ENCODE results near the gene KRTAP19-7. TPM values are rescaled to one million over a fixed set of nuclear protein-coding genes. Genes with fewer than 3 reads are reported as not detected.

The KRTAP19-7 gene
- polyA plus RNA-seq, 6 donors from 2014 or later, result not detected

- H3K27me3 Mint-ChIP-seq, result no peaks in the 10 kb centered on the region
- no peaks in the 10 kb centered on the region for H3K4me1 Mint-ChIP-seq
- ATAC-seq (ENCODE audit: low read depth in 2 of 2) (no peak), DNase-seq (no peak)
- peaks cover 0 to 22% (median 12%) of the 10 kb centered on the region in 7 donors for H3K9me3 Mint-ChIP-seq
- no peak overlapping the region for H3K27ac Mint-ChIP-seq
- no peak overlapping the region for H3K4me3 Mint-ChIP-seq
- H3K36me3 Mint-ChIP-seq, result no peaks in the 10 kb centered on the region
Measured at GRCh38 chr21:30555095-30555494, 6.0 kb downstream of the KRTAP19-7 start.

- Mint-ChIP-seq H3K27me3 (no peaks in the 10 kb centered on the region), H3K27ac (no peak overlapping the region), H3K9me3 (peaks cover 0 to 19% (median 12%) of the 10 kb centered on the region in 7 donors), H3K36me3 (no peaks in the 10 kb centered on the region), H3K4me3 (no peak overlapping the region), H3K4me1 (no peaks in the 10 kb centered on the region)
- DNase-seq (no peak), ATAC-seq (ENCODE audit: low read depth in 2 of 2) (no peak)
Measured at GRCh38 chr21:30552782-30553181, 8.3 kb downstream of the KRTAP19-7 start.

- Mint-ChIP-seq H3K36me3 (no peaks in the 10 kb centered on the region), H3K27ac (no peak within 1 kb of the TSS), H3K4me3 (no peak within 1 kb of the TSS), H3K27me3 (no peaks in the 10 kb centered on the region), H3K4me1 (no peaks in the 10 kb centered on the region), H3K9me3 (peaks cover 0 to 9% (median 4%) of the 10 kb centered on the region in 7 donors)
- no peak for DNase-seq
- no peak for ATAC-seq (ENCODE audit: low read depth in 2 of 2)
Measured at GRCh38 chr21:30541764-30542163, 19.4 kb downstream of the KRTAP19-7 start, which contains the start of gene KRTAP19-6. Gene KRTAP19-6, minus strand, starts transcription at chr21:30541864. Its CDS starts 31 bp downstream, at chr21:30541833.

GRCh38 chr21:30518876-30519275 is 42.2 kb downstream of the KRTAP19-7 start:
- ATAC-seq (ENCODE audit: low read depth in 2 of 2) (no peak), DNase-seq (no peak)
- peaks cover 0 to 4% (median 2%) of the 10 kb centered on the region in 7 donors for H3K9me3 Mint-ChIP-seq
- H3K27me3 Mint-ChIP-seq, result no peaks in the 10 kb centered on the region
- no peaks in the 10 kb centered on the region for H3K4me1 Mint-ChIP-seq
- no peaks in the 10 kb centered on the region for H3K36me3 Mint-ChIP-seq
- H3K27ac Mint-ChIP-seq, result no peak overlapping the region
- no peak overlapping the region for H3K4me3 Mint-ChIP-seq

GRCh38 chr21:30515681-30516080 is 45.4 kb downstream of the KRTAP19-7 start:
- Mint-ChIP-seq H3K9me3 (peaks cover 0 to 4% (median 2%) of the 10 kb centered on the region in 7 donors), H3K4me1 (no peaks in the 10 kb centered on the region), H3K4me3 (no peak overlapping the region), H3K27me3 (no peaks in the 10 kb centered on the region), H3K36me3 (no peaks in the 10 kb centered on the region), H3K27ac (no peak overlapping the region)
- ATAC-seq (ENCODE audit: low read depth in 2 of 2) (no peak), DNase-seq (no peak)

Other genes starting within 250 kb of the KRTAP19-7 start
- not detected for gene KRTAP26-1, start 241.0 kb downstream of the KRTAP19-7 start, polyA plus RNA-seq (ENCODE audit: low read depth in 6 of 6)
- not detected for gene KRTAP27-1, start 223.6 kb downstream of the KRTAP19-7 start, polyA plus RNA-seq (ENCODE audit: low read depth in 6 of 6)
- not detected for gene KRTAP23-1, start 212.7 kb downstream of the KRTAP19-7 start, polyA plus RNA-seq (ENCODE audit: low read depth in 6 of 6)
- gene KRTAP13-2, start 189.0 kb downstream of the KRTAP19-7 start, polyA plus RNA-seq (ENCODE audit: low read depth in 6 of 6), result not detected
- not detected for gene KRTAP13-1, start 165.3 kb downstream of the KRTAP19-7 start, polyA plus RNA-seq (ENCODE audit: low read depth in 6 of 6)
- gene KRTAP13-3, start 135.4 kb downstream of the KRTAP19-7 start, polyA plus RNA-seq (ENCODE audit: low read depth in 6 of 6), result not detected
- gene KRTAP13-4, start 131.1 kb downstream of the KRTAP19-7 start, polyA plus RNA-seq (ENCODE audit: low read depth in 6 of 6), result not detected
- gene KRTAP15-1, start 121.0 kb downstream of the KRTAP19-7 start, polyA plus RNA-seq (ENCODE audit: low read depth in 6 of 6), result not detected
- not detected for gene KRTAP19-1, start 80.9 kb downstream of the KRTAP19-7 start, polyA plus RNA-seq (ENCODE audit: low read depth in 6 of 6)
- not detected for gene KRTAP19-2, start 73.9 kb downstream of the KRTAP19-7 start, polyA plus RNA-seq (ENCODE audit: low read depth in 6 of 6)
- not detected for gene KRTAP19-3, start 69.3 kb downstream of the KRTAP19-7 start, polyA plus RNA-seq (ENCODE audit: low read depth in 6 of 6)
- not detected for gene KRTAP19-4, start 64.1 kb downstream of the KRTAP19-7 start, polyA plus RNA-seq (ENCODE audit: low read depth in 6 of 6)
- not detected for gene KRTAP19-5, start 59.2 kb downstream of the KRTAP19-7 start, polyA plus RNA-seq (ENCODE audit: low read depth in 6 of 6)
- not detected for gene KRTAP19-6, start 19.4 kb downstream of the KRTAP19-7 start, polyA plus RNA-seq (ENCODE audit: low read depth in 6 of 6)
- gene KRTAP22-2, start 29.1 kb upstream of the KRTAP19-7 start, polyA plus RNA-seq (ENCODE audit: low read depth in 6 of 6), result not detected
- not detected for gene KRTAP6-3, start 31.1 kb upstream of the KRTAP19-7 start, polyA plus RNA-seq (ENCODE audit: low read depth in 6 of 6)
- gene KRTAP6-2, start 37.6 kb upstream of the KRTAP19-7 start, polyA plus RNA-seq (ENCODE audit: low read depth in 6 of 6), result not detected
- not detected for gene KRTAP22-1, start 39.8 kb upstream of the KRTAP19-7 start, polyA plus RNA-seq (ENCODE audit: low read depth in 6 of 6)
- gene KRTAP6-1, start 52.6 kb upstream of the KRTAP19-7 start, polyA plus RNA-seq (ENCODE audit: low read depth in 6 of 6), result not detected
- not detected for gene KRTAP20-1, start 55.1 kb upstream of the KRTAP19-7 start, polyA plus RNA-seq (ENCODE audit: low read depth in 6 of 6)
- gene KRTAP20-4, start 59.3 kb upstream of the KRTAP19-7 start, polyA plus RNA-seq (ENCODE audit: low read depth in 6 of 6), result not detected
- not detected for gene KRTAP20-2, start 73.9 kb upstream of the KRTAP19-7 start, polyA plus RNA-seq (ENCODE audit: low read depth in 6 of 6)
- not detected for gene KRTAP20-3, start 81.5 kb upstream of the KRTAP19-7 start, polyA plus RNA-seq (ENCODE audit: low read depth in 6 of 6)
- gene KRTAP21-3, start 157.5 kb upstream of the KRTAP19-7 start, polyA plus RNA-seq (ENCODE audit: low read depth in 6 of 6), result not detected
- not detected for gene KRTAP21-2, start 185.9 kb upstream of the KRTAP19-7 start, polyA plus RNA-seq (ENCODE audit: low read depth in 6 of 6)
- not detected for gene KRTAP21-1, start 194.1 kb upstream of the KRTAP19-7 start, polyA plus RNA-seq (ENCODE audit: low read depth in 6 of 6)